ENCODE measurements around the gene IHH. TPM values are rescaled to one million over a fixed set of nuclear protein-coding genes. Genes with fewer than 3 reads are reported as not detected.

Gene IHH
- total RNA-seq, 1 experiment from 2014 or later = not detected

DNA sequence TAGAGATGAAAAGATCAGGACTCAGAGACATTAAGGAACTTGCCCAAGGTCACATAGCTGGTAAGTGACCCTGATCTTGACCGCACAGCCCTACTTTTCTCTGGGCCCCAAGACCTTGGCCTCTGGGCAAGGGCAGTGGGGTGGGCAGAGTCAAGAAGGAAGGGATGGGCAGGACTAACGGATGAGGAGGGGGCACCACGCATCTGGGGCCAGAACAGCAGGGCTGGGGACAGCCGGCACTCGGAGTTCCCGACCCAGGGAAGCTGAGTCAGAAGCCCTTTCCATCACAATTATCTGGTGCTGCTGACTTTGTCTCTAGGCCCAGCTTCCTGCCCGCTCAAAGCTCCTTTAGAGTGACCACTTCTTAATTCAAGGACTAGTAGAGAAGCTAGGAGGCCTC is 33.8 kb downstream of the IHH start:
- TF ChIP-seq, protein P1, sequence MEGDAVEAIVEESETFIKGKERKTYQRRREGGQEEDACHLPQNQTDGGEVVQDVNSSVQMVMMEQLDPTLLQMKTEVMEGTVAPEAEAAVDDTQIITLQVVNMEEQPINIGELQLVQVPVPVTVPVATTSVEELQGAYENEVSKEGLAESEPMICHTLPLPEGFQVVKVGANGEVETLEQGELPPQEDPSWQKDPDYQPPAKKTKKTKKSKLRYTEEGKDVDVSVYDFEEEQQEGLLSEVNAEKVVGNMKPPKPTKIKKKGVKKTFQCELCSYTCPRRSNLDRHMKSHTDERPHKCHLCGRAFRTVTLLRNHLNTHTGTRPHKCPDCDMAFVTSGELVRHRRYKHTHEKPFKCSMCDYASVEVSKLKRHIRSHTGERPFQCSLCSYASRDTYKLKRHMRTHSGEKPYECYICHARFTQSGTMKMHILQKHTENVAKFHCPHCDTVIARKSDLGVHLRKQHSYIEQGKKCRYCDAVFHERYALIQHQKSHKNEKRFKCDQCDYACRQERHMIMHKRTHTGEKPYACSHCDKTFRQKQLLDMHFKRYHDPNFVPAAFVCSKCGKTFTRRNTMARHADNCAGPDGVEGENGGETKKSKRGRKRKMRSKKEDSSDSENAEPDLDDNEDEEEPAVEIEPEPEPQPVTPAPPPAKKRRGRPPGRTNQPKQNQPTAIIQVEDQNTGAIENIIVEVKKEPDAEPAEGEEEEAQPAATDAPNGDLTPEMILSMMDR (conservative IDR thresholded peaks at IDR 0.05) = no peak
- H3K4me1 Mint-ChIP-seq = peaks cover 10 to 11% of the 10 kb centered on the region in 2 experiments
- Histone ChIP-seq H3K27me3 (ENCODE audit: insufficient read depth, low read length) (no peaks in the 10 kb centered on the region), H4K8ac (replicated peaks; ENCODE audit: insufficient read length, low read depth, low read length) (no peak overlapping the region), H3K9ac (ENCODE audit: extremely low read depth, insufficient read length, low read length) (no peak overlapping the region), H2BK120ac (ENCODE audit: low read depth, low read length, poor library complexity, severe bottlenecking) (no peak overlapping the region), H2BK20ac (ENCODE audit: low read depth, low read length, poor library complexity, severe bottlenecking) (no peak overlapping the region), H4K91ac (ENCODE audit: insufficient read length, low read depth, low read length) (no peak overlapping the region), H2BK15ac (ENCODE audit: low read depth, low read length) (no peak overlapping the region), H2BK5ac (ENCODE audit: insufficient read length, low read length) (no peak overlapping the region), H3T11ph (ENCODE audit: low read length) (no peak overlapping the region), H2BK12ac (ENCODE audit: insufficient read length, low read depth, low read length) (no peak overlapping the region), H4K5ac (ENCODE audit: insufficient read length, low read depth, low read length) (no peak overlapping the region), H3K79me2 (ENCODE audit: insufficient read depth, low read length) (no peaks in the 10 kb centered on the region), H3K4me1 (ENCODE audit: insufficient read depth, low read length) (no peaks in the 10 kb centered on the region), H3K23ac (ENCODE audit: insufficient read length, low read depth, low read length) (no peak overlapping the region), H3K18ac (ENCODE audit: insufficient read length, low read depth, low read length) (no peak overlapping the region), H3K79me1 (ENCODE audit: insufficient read depth, low read depth, low read length, poor library complexity, severe bottlenecking) (no peaks in the 10 kb centered on the region), H3K4me2 (ENCODE audit: insufficient read depth, insufficient read length, low read length) (no peak overlapping the region), H3K23me2 (ENCODE audit: insufficient read length, low read depth, low read length, poor library complexity, severe bottlenecking) (no peaks in the 10 kb centered on the region), H4K20me1 (ENCODE audit: control insufficient read depth, insufficient read depth, insufficient read length) (no peaks in the 10 kb centered on the region), H3K9me3 (ENCODE audit: control insufficient read depth, low read depth, low read length) (no peaks in the 10 kb centered on the region), H3K4ac (ENCODE audit: low read depth, low read length) (no peak overlapping the region), H3K27ac (ENCODE audit: insufficient read length, low read depth, low read length) (no peak overlapping the region), H2AFZ (ENCODE audit: low read length) (no peak overlapping the region), H2AK5ac (ENCODE audit: insufficient read length, low read length) (no peak overlapping the region), H3K14ac (ENCODE audit: insufficient read depth, low read length) (no peak overlapping the region; the same call in 1 of the 2 replicates), H3K56ac (ENCODE audit: insufficient read length, low read depth, low read length) (no peak overlapping the region)
- H3K9me3 Mint-ChIP-seq = no peaks in the 10 kb centered on the region
- no peak for DNase-seq
- H3K27ac Mint-ChIP-seq = no peak overlapping the region
- no peak overlapping the region for H3K4me3 Mint-ChIP-seq
- WGBS (ENCODE audit: extremely low coverage, insufficient read length, low lambda C conversion rate) = no CpG with 5 or more reads among the region's 7 CpGs
- peaks cover 16% of the 10 kb centered on the region for H3K27me3 Mint-ChIP-seq (ENCODE audit: low read depth)
- no peaks in the 10 kb centered on the region for H3K36me3 Mint-ChIP-seq (ENCODE audit: insufficient read depth in 1 of 3, low read depth in 3 of 3)
